H1 (cell line): ENCODE measurements around the gene AP2A2. TPM values are rescaled to one million over a fixed set of nuclear protein-coding genes. Genes with fewer than 3 reads are reported as not detected.

Experiments used
- CTCF ChIA-PET: fragments of 300-600 bp; sonication (Branson Sonifier 250); formaldehyde crosslinking; loops from one replicate; lab custom pipeline; 2021; ENCODE audit not compliant: partially characterized antibody; lab: Charles Lee
- POLR2A ChIA-PET: fragments of 300-600 bp; sonication (Branson Sonifier 250); formaldehyde crosslinking; loops from one replicate; lab custom pipeline; 2021; ENCODE audit warnings: inconsistent platforms; ENCODE audit not compliant: partially characterized antibody; lab: Charles Lee
- DNase-seq, 2 experiments: peaks; one replicate each; pipeline versions ENCODE4 v3.0.0 to v3.0.0-alpha.2; 2010 to 2022; ENCODE audit warnings: low spot score in 2 of 2, low read depth in 1 of 2, mixed read lengths in 1 of 2
- FAIRE-seq: peaks from 2 replicates; lab custom pipeline; 2011; peaks lifted over from hg19 to GRCh38; lab: Jason Lieb, UNC
- H2AFZ ChIP-seq: 2 replicates; pipeline ENCODE4 v1.8.1; 2012; ENCODE audit warnings: low read length, inconsistent platforms
- H2AK5ac ChIP-seq: 2 replicates; pipeline ENCODE4 v1.6.1; 2013; ENCODE audit warnings: low read depth, low read length
- H2BK120ac ChIP-seq: replicated peaks from 2 replicates; pipeline ENCODE3; 2013; ENCODE audit warnings: low read depth, low read length, inconsistent platforms
- H2BK12ac ChIP-seq: 2 replicates; pipeline ENCODE4 v1.6.1; 2013; ENCODE audit warnings: low read depth, low read length
- H2BK15ac ChIP-seq: 2 replicates; pipeline ENCODE4 v1.6.1; 2013; ENCODE audit warnings: low read length
- H2BK20ac ChIP-seq: 2 replicates; pipeline ENCODE4 v1.6.1; 2013; ENCODE audit warnings: low read length
- H2BK5ac ChIP-seq: 2 replicates; pipeline ENCODE4 v1.6.1; 2013; ENCODE audit warnings: low read depth, low read length
- H3K14ac ChIP-seq: 2 replicates; pipeline ENCODE4 v1.6.1; 2013; ENCODE audit warnings: inconsistent platforms; ENCODE audit not compliant: insufficient read length
- H3K18ac ChIP-seq: 2 replicates; pipeline ENCODE4 v1.6.1; 2013; ENCODE audit warnings: low read length; ENCODE audit errors: extremely low read depth
- H3K23ac ChIP-seq: 2 replicates; pipeline ENCODE4 v1.6.1; 2013; ENCODE audit warnings: inconsistent platforms; ENCODE audit not compliant: insufficient read length
- H3K23me2 ChIP-seq: 2 replicates; pipeline ENCODE4 v1.6.1; 2013; ENCODE audit warnings: low read depth, low read length
- H3K27ac ChIP-seq: 2 replicates; pipeline ENCODE4 v1.6.1; 2011; ENCODE audit warnings: low read depth, low read length, inconsistent platforms
- H3K27me3 ChIP-seq, 4 experiments: replicated peaks in 1 of 4; 1 replicate in 1 of 4; 2 replicates in 3 of 4; pipeline versions ENCODE4 v1.6.1 to v1.8.1; 2011 to 2013; ENCODE audit warnings: low read length in 3 of 4, mild to moderate bottlenecking in 3 of 4, inconsistent platforms in 2 of 4, mixed read lengths in 2 of 4, moderate library complexity in 1 of 4; ENCODE audit not compliant: control insufficient read depth in 3 of 4, insufficient read depth in 3 of 4; ENCODE audit errors: extremely low read depth in 1 of 4
- H3K36me3 ChIP-seq, 4 experiments: 2 replicates each; pipeline versions ENCODE4 v1.6.1 to v1.8.1; 2011 to 2013; ENCODE audit warnings: mild to moderate bottlenecking in 4 of 4, low read length in 3 of 4, moderate library complexity in 2 of 4, control low read depth in 1 of 4, inconsistent platforms in 1 of 4; ENCODE audit not compliant: insufficient read depth in 4 of 4, control insufficient read depth in 2 of 4
- H3K4ac ChIP-seq: replicated peaks from 2 replicates; pipeline ENCODE3; 2013; ENCODE audit warnings: low read length, low read depth, mixed read lengths, inconsistent platforms; ENCODE audit not compliant: insufficient read length
- H3K4me1 ChIP-seq, 4 experiments: replicated peaks in 1 of 4; 1 replicate in 1 of 4; 2 replicates in 3 of 4; pipeline versions ENCODE4 v1.6.1 to v1.8.1; 2011 to 2013; ENCODE audit warnings: low read length in 3 of 4, inconsistent platforms in 2 of 4, mixed read lengths in 1 of 4; ENCODE audit not compliant: insufficient read depth in 4 of 4, control insufficient read depth in 3 of 4
- H3K4me2 ChIP-seq, 2 experiments: 2 replicates each; pipeline versions ENCODE4 v1.6.1 to v1.8.1; 2011 to 2013; ENCODE audit warnings: low read depth in 2 of 2, low read length in 2 of 2, control low read depth in 1 of 2, inconsistent platforms in 1 of 2, mild to moderate bottlenecking in 1 of 2; ENCODE audit not compliant: insufficient read depth in 1 of 2
- H3K4me3 ChIP-seq, 4 experiments: fragments of 200-600, 300-600 bp in 1 of 4; sonication (generic), shearing (Covaris generic), sonication (Bioruptor Twin) in 1 of 4; 2 replicates each; pipeline versions ENCODE4 v1.5.1 to v1.8.1; 2011 to 2016; ENCODE audit warnings: low read length in 4 of 4, low read depth in 3 of 4, control low read depth in 2 of 4, inconsistent platforms in 2 of 4, mild to moderate bottlenecking in 2 of 4, mixed read lengths in 1 of 4, moderate library complexity in 1 of 4; ENCODE audit not compliant: insufficient read depth in 2 of 4; ENCODE audit errors: extremely low read depth in 1 of 4
- H3K56ac ChIP-seq: replicated peaks from 2 replicates; pipeline ENCODE3; 2013; ENCODE audit warnings: low read depth, mild to moderate bottlenecking, mixed read lengths, low read length, inconsistent platforms; ENCODE audit not compliant: insufficient read length
- H3K79me1 ChIP-seq: 2 replicates; pipeline ENCODE4 v1.6.1; 2013; ENCODE audit warnings: low read depth, low read length, control low read depth
- H3K79me2 ChIP-seq, 2 experiments: 2 replicates each; pipeline versions ENCODE4 v1.6.1 to v1.8.1; 2012 to 2013; ENCODE audit warnings: low read length in 2 of 2, mild to moderate bottlenecking in 2 of 2, inconsistent platforms in 1 of 2; ENCODE audit not compliant: insufficient read depth in 2 of 2, control insufficient read depth in 1 of 2
- H3K9ac ChIP-seq, 4 experiments: replicated peaks in 1 of 4; 1 replicate in 1 of 4; 2 replicates in 3 of 4; pipeline versions ENCODE4 v1.6.1 to v1.8.1; 2011 to 2013; ENCODE audit warnings: low read depth in 3 of 4, low read length in 3 of 4, control low read depth in 2 of 4, mild to moderate bottlenecking in 2 of 4, moderate library complexity in 2 of 4, inconsistent platforms in 1 of 4; ENCODE audit errors: extremely low read depth in 1 of 4
- H3K9me3 ChIP-seq, 2 experiments: 2 replicates each; pipeline versions ENCODE4 v1.6.1 to v1.8.1; 2012 to 2013; ENCODE audit warnings: mild to moderate bottlenecking in 2 of 2, moderate library complexity in 2 of 2, control low read depth in 1 of 2, inconsistent platforms in 1 of 2, low read depth in 1 of 2, low read length in 1 of 2, mixed read lengths in 1 of 2; ENCODE audit not compliant: insufficient read depth in 2 of 2
- H4K20me1 ChIP-seq, 2 experiments: replicated peaks in 1 of 2; 2 replicates each; pipeline versions ENCODE3 to v1.8.1; 2011 to 2013; ENCODE audit warnings: inconsistent platforms in 2 of 2, low read length in 2 of 2, mild to moderate bottlenecking in 1 of 2; ENCODE audit not compliant: insufficient read depth in 2 of 2, control insufficient read depth in 1 of 2
- H4K5ac ChIP-seq: 2 replicates; pipeline ENCODE4 v1.6.1; 2013; ENCODE audit warnings: low read length, low read depth, mixed read lengths, inconsistent platforms; ENCODE audit not compliant: insufficient read length
- H4K8ac ChIP-seq: 2 replicates; pipeline ENCODE4 v1.8.0; 2013; ENCODE audit warnings: mild to moderate bottlenecking, moderate library complexity, low read length, inconsistent platforms; ENCODE audit not compliant: insufficient read depth; ENCODE audit errors: extremely low read depth
- H4K91ac ChIP-seq: replicated peaks from 2 replicates; pipeline ENCODE3; 2013; ENCODE audit warnings: low read length, mixed read lengths, inconsistent platforms; ENCODE audit not compliant: insufficient read length
- BRCA1 ChIP-seq: IDR thresholded peaks from 2 replicates; pipeline ENCODE4 v1.6.1; 2012; ENCODE audit warnings: low read depth, low read length, improper control_type of control experiment
- CBX8 ChIP-seq: fragments of 300-800, 300-1000 bp; sonication (generic); IDR thresholded peaks from 2 replicates; pipeline ENCODE4 v1.7.1; 2016; ENCODE audit warnings: low read depth, low read length, borderline replicate concordance
- CHD2 ChIP-seq: IDR thresholded peaks from 2 replicates; pipeline ENCODE4 v1.6.1; 2012; ENCODE audit warnings: low read length, improper control_type of control experiment
- CREB1 ChIP-seq: IDR thresholded peaks from 2 replicates; pipeline ENCODE4 v1.6.1; 2012; ENCODE audit warnings: inconsistent platforms
- CTBP2 ChIP-seq: IDR thresholded peaks from 2 replicates; pipeline ENCODE4 v1.7.0; 2011; ENCODE audit warnings: borderline replicate concordance, mild to moderate bottlenecking, moderate library complexity, mixed read lengths, low read length; ENCODE audit not compliant: insufficient read depth, insufficient read length
- EGR1 ChIP-seq: IDR thresholded peaks from 2 replicates; pipeline ENCODE4 v1.6.1; 2011; ENCODE audit warnings: low read depth, low read length, borderline replicate concordance
- MAFK ChIP-seq: IDR thresholded peaks from 2 replicates; pipeline ENCODE4 v1.6.1; 2012; ENCODE audit warnings: low read depth, mild to moderate bottlenecking, improper control_type of control experiment, low read length
- RNF2 ChIP-seq: fragments of 200-900, 300-1000 bp; sonication (generic); IDR thresholded peaks from 2 replicates; pipeline ENCODE4 v1.7.1; 2016; ENCODE audit warnings: borderline replicate concordance, low read depth, mild to moderate bottlenecking, antibody characterized with exemption, low read length; ENCODE audit not compliant: poor library complexity, severe bottlenecking; ENCODE audit errors: missing control alignments
- SIN3A ChIP-seq, 2 experiments: IDR thresholded peaks in 1 of 2; conservative IDR thresholded peaks in 1 of 2; 2 replicates each; pipeline ENCODE4 v1.6.1; 2011 to 2012; ENCODE audit warnings: low read length in 2 of 2, improper control_type of control experiment in 1 of 2, low read depth in 1 of 2, mild to moderate bottlenecking in 1 of 2
- SP4 ChIP-seq: IDR thresholded peaks from 2 replicates; pipeline ENCODE4 v1.6.1; 2012; ENCODE audit warnings: low read length, inconsistent platforms
- SRF ChIP-seq: IDR thresholded peaks from 2 replicates; pipeline ENCODE4 v1.6.1; 2011; ENCODE audit warnings: mild to moderate bottlenecking, low read depth, low read length, moderate library complexity
- WGBS, 2 experiments: shearing (Covaris generic) in 1 of 2; methylation state at CpG; one replicate each; pipeline versions ENCODE4 v1.1.6 to v1.1.7; 2013 to 2015; ENCODE audit warnings: low lambda C conversion rate in 2 of 2, mixed read lengths in 2 of 2, inconsistent platforms in 1 of 2, low coverage in 1 of 2, missing lambda C conversion rate in 1 of 2; ENCODE audit not compliant: insufficient replicate concordance in 2 of 2, insufficient coverage in 1 of 2, insufficient read length in 1 of 2; ENCODE audit errors: extremely low coverage in 1 of 2, missing lambda C conversion rate in 1 of 2; 5-methylcytosine and 5-hydroxymethylcytosine counted together
- polyA plus RNA-seq, 7 experiments: library from polyadenylated mRNA; depleted of rRNA in 3 of 7; stranded (reverse) in 5 of 7; unstranded in 2 of 7; fragments of >200 nt in 5 of 7; fragments of 200-250 nt in 2 of 7; gene quantifications; 1 replicate in 5 of 7; 2 replicates in 1 of 7; 4 replicates in 1 of 7; pipeline versions ENCODE4 v1.2.1 to v1.2.3, GENCODE V29; 2011 to 2013; ENCODE audit warnings: missing spikeins in 2 of 7, mixed read lengths in 2 of 7
- total RNA-seq: library from RNA; stranded (reverse); fragmentation: NEBNext Ultra II Directional; extraction: Animal tissue kit (Norgen Biotek cat#: 25700); gene quantifications from 2 replicates; pipeline ENCODE4 v1.2.1, GENCODE V29; 2021
- TF ChIP-seq, protein P1 (sequence below): IDR thresholded peaks from 2 replicates; pipeline ENCODE4 v1.6.1; 2011; ENCODE audit warnings: low read depth, mild to moderate bottlenecking, low read length; ENCODE audit not compliant: insufficient read depth

Gene AP2A2
- total and polyA plus RNA-seq, 2 of the 8 experiments (the other 6 are each of a cell fraction or from before 2014, with no cell fraction given) = 50.0 to 65.0 TPM

DNA sequence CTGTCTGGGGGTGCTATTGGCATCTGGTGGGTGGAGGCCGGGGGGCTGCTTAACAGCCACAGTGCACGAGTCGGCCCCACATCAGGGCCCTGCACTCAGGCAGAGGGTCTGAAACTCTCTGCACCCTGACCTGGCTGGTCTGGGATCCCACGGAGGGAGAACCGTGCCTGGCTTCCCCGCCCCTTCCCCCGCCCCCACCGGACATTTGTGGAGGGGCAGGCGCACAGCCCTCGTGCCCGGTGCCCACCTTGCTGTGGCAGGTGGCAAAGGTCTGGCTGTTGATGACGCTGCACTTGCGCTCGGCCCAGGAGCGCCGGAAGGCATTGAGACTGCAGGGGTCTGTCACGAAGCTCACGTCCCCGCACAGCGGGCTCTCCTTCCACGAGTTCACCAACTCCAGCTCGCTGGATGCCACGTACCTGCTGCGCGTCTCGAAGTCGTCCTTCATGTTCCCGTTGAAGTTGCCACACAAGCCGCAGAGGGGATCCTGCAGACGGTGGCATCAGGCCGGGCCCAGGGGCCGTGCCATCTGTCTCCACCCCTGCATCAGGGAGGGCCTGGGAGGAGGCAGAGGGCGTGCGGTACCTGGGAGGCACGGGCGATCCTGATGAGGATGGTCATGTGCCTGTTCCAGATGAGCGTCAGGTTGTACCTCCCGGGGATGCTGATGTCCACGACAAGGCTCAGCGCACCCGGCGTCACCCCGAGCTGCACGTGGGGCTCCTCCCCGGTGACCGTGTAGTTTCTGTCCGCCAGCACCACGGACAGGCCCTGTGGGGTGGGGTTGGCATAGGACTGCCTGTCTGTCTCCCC lies 99.1 kb downstream of the AP2A2 start:
- no peak for FAIRE-seq
- Histone ChIP-seq H3K27me3 (no peaks in the 10 kb centered on the region), H3K18ac (no peak overlapping the region), H3K4me1 (no peaks in the 10 kb centered on the region), H3K9me3 (no peaks in the 10 kb centered on the region), H2BK20ac (no peak overlapping the region), H3K23me2 (peaks cover 5% of the 10 kb centered on the region), H4K8ac (no peak overlapping the region), H3K79me2 (no peaks in the 10 kb centered on the region), H3K56ac (no peak overlapping the region), H2AFZ (no peak overlapping the region), H2AK5ac (no peak overlapping the region), H2BK12ac (no peak overlapping the region), H4K91ac (no peak overlapping the region), H4K5ac (no peak overlapping the region), H3K27ac (no peak overlapping the region), H3K9ac (no peak overlapping the region), H3K4ac (no peak overlapping the region), H3K79me1 (no peaks in the 10 kb centered on the region), H2BK120ac (no peak overlapping the region), H3K23ac (no peak overlapping the region), H3K4me2 (no peak overlapping the region), H4K20me1 (peaks cover 0 to 6% of the 10 kb centered on the region in 2 experiments), H3K14ac (no peak overlapping the region), H2BK15ac (no peak overlapping the region), H3K36me3 (no peaks in the 10 kb centered on the region; a peak in 1 of 8 replicates), H2BK5ac (no peak overlapping the region), H3K4me3 (no peak overlapping the region)
- ChIA-PET CTCF (interaction anchor here (0.9 kb wide), 1 partner anchor 71 kb away, joined by 3 read pairs; no protein-coding TSS in a partner anchor), POLR2A (interaction anchor here (0.7 to 1.5 kb wide), 3 partner anchors 22 to 165 kb away, joined by 3 to 4 read pairs (median 3); no protein-coding TSS in a partner anchor)
- DNase-seq = no peak
- 95% methylated on average over 29 of the region's 48 CpGs; no CpG with 5 or more reads in 1 of the 2 experiments for WGBS, 2 experiments
- TF ChIP-seq RNF2 (no peak), BRCA1 (no peak), SP4 (no peak), MAFK (no peak), CBX8 (no peak), SIN3A (conservative IDR thresholded peaks at IDR 0.05 in 1 of 2, IDR thresholded peaks at IDR 0.05 in 1 of 2; ENCODE audit: low read depth in 1 of 2, low read length in 2 of 2) (no peak), EGR1 (no peak), CTBP2 (no peak), SRF (no peak), CREB1 (no peak), CHD2 (no peak)
- TF ChIP-seq, protein P1, sequence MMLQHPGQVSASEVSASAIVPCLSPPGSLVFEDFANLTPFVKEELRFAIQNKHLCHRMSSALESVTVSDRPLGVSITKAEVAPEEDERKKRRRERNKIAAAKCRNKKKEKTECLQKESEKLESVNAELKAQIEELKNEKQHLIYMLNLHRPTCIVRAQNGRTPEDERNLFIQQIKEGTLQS = no peak
